ENCODE data around the gene FAM25A.

FAM25A gene

GRCh38 chr10:87053111-87053510, 33.0 kb downstream of the FAM25A start:
- no peak overlapping the region for H3K4me3 ChIP-seq (ENCODE audit: low read depth, low read length)
- TF ChIP-seq MYC (IDR thresholded peaks at IDR 0.05; ENCODE audit: low read depth, low read length): no peak
- no peak for TF ChIP-seq CTCF (IDR thresholded peaks at IDR 0.05; ENCODE audit: low read depth, low read length)
- TF ChIP-seq POLR2A (IDR thresholded peaks at IDR 0.05; ENCODE audit: extremely low read depth, insufficient read length): no peak
- no peak for TF ChIP-seq MAX (IDR thresholded peaks at IDR 0.05; ENCODE audit: low read depth, low read length)
- DNase-seq (ENCODE audit: low read depth): no peak

GRCh38 chr10:87053577-87054181, 33.6 kb downstream of the FAM25A start:
- no peak for DNase-seq (ENCODE audit: low read depth)
- TF ChIP-seq MYC (IDR thresholded peaks at IDR 0.05; ENCODE audit: low read depth, low read length) (no peak), CTCF (IDR thresholded peaks at IDR 0.05; ENCODE audit: low read depth, low read length) (no peak), POLR2A (IDR thresholded peaks at IDR 0.05; ENCODE audit: extremely low read depth, insufficient read length) (no peak), MAX (IDR thresholded peaks at IDR 0.05; ENCODE audit: low read depth, low read length) (no peak)
- H3K4me3 ChIP-seq (ENCODE audit: low read depth, low read length): no peak overlapping the region

GRCh38 chr10:87054373-87055295, 34.5 kb downstream of the FAM25A start:
- DNase-seq (ENCODE audit: low read depth): peak; percentile 61

GRCh38 chr10:87058171-87058570, 38.1 kb downstream of the FAM25A start:
- TF ChIP-seq MYC (IDR thresholded peaks at IDR 0.05; ENCODE audit: low read depth, low read length) (no peak), MAX (IDR thresholded peaks at IDR 0.05; ENCODE audit: low read depth, low read length) (no peak), POLR2A (IDR thresholded peaks at IDR 0.05; ENCODE audit: extremely low read depth, insufficient read length) (no peak), CTCF (IDR thresholded peaks at IDR 0.05; ENCODE audit: low read depth, low read length) (no peak)
- no peak overlapping the region for H3K4me3 ChIP-seq (ENCODE audit: low read depth, low read length)
- DNase-seq (ENCODE audit: low read depth): no peak

More at GRCh38 chr10:87054373-87055295, 34.5 kb downstream of the FAM25A start:
- H3K4me3 ChIP-seq (ENCODE audit: low read depth, low read length): no peak overlapping the region
- TF ChIP-seq CTCF (IDR thresholded peaks at IDR 0.05; ENCODE audit: low read depth, low read length): no peak
- no peak for TF ChIP-seq MYC (IDR thresholded peaks at IDR 0.05; ENCODE audit: low read depth, low read length)
- TF ChIP-seq MAX (IDR thresholded peaks at IDR 0.05; ENCODE audit: low read depth, low read length): no peak
- no peak for TF ChIP-seq POLR2A (IDR thresholded peaks at IDR 0.05; ENCODE audit: extremely low read depth, insufficient read length)

- no peak overlapping the region for H3K4me3 ChIP-seq (ENCODE audit: low read depth, low read length)
- TF ChIP-seq MAX (IDR thresholded peaks at IDR 0.05; ENCODE audit: low read depth, low read length) (no peak), POLR2A (IDR thresholded peaks at IDR 0.05; ENCODE audit: extremely low read depth, insufficient read length) (no peak)
- no peak for DNase-seq (ENCODE audit: low read depth)
These were observed 39.3 kb downstream of the FAM25A start for GRCh38 chr10:87059401-87059800.
